Spinal cord (tissue), 10 donors: Measurements from ENCODE around the gene PAQR5. TPM values are rescaled to one million over a fixed set of nuclear protein-coding genes. Genes with fewer than 3 reads are reported as not detected.
"Not testable (repeated sequence)": the region's sequence is repeated elsewhere in the genome, so short reads cannot be mapped to it uniquely, and the experiment has no call there.

ENCODE experiments used
- DNase-seq, 6 donors: peaks; one replicate each; pipeline versions ENCODE4 v3.0.0 to v3.0.0-alpha.2; 2013 to 2015; ENCODE audit warnings: low spot score in 6 of 6, low read depth in 4 of 6
- H3K27ac ChIP-seq: one replicate; pipeline ENCODE4 v1.5.1; 2013; ENCODE audit warnings: low read depth, low read length, control low read depth
- H3K27me3 ChIP-seq: one replicate; pipeline ENCODE4 v1.6.1; 2013; ENCODE audit warnings: low read length; ENCODE audit not compliant: control insufficient read depth, insufficient read depth
- H3K36me3 ChIP-seq: one replicate; pipeline ENCODE4 v1.6.1; 2013; ENCODE audit warnings: low read length; ENCODE audit not compliant: control insufficient read depth, insufficient read depth
- H3K4me1 ChIP-seq: one replicate; pipeline ENCODE4 v1.6.1; 2013; ENCODE audit warnings: low read length; ENCODE audit not compliant: control insufficient read depth, insufficient read depth
- H3K4me3 ChIP-seq: one replicate; pipeline ENCODE4 v1.5.1; 2013; ENCODE audit warnings: low read depth, low read length, control low read depth
- H3K9me3 ChIP-seq: one replicate; pipeline ENCODE4 v1.6.1; 2013; ENCODE audit warnings: low read length; ENCODE audit not compliant: control insufficient read depth, insufficient read depth
- WGBS: methylation state at CpG from one replicate; pipeline ENCODE4 v1.1.5; 2013; ENCODE audit warnings: missing lambda C conversion rate; ENCODE audit not compliant: insufficient coverage; 5-methylcytosine and 5-hydroxymethylcytosine counted together
- polyA plus RNA-seq, 2 donors: library from polyadenylated mRNA; unstranded; fragments of 120-200 nt; gene quantifications; one replicate each; pipeline ENCODE4 v1.2.1, GENCODE V29; 2013; ENCODE audit not compliant: insufficient read length in 2 of 2
- total RNA-seq, 2 donors: library from RNA; depleted of rRNA in 1 of 2; stranded (reverse); fragments of 120-200 nt in 1 of 2; fragments of >200 nt in 1 of 2; gene quantifications; one replicate each; pipeline versions ENCODE4 v1.2.3 to v1.2.4, GENCODE V29; 2013 to 2014
- donor health status: healthy.

Gene PAQR5
- total and polyA plus RNA-seq, 4 donors: 2.9 to 9.3 (median 4.8) TPM

- no peak for DNase-seq
- Histone ChIP-seq H3K36me3 (no peaks in the 10 kb centered on the region), H3K4me3 (no peak overlapping the region), H3K4me1 (no peaks in the 10 kb centered on the region), H3K9me3 (no peaks in the 10 kb centered on the region), H3K27me3 (no peaks in the 10 kb centered on the region), H3K27ac (no peak overlapping the region)
- WGBS: 94% methylated on average over 4 of the region's 7 CpGs
These were observed 19.1 kb upstream of the PAQR5 start for GRCh38 chr15:69279636-69280035.

GRCh38 chr15:69280783-69281182 lies 17.9 kb upstream of the PAQR5 start:
- WGBS: 40% methylated on average over 1 of the region's 5 CpGs
- no peaks in the 10 kb centered on the region for H3K9me3 ChIP-seq

GRCh38 chr15:69282104-69282743 lies 16.5 kb upstream of the PAQR5 start:
- Histone ChIP-seq H3K27me3 (no peaks in the 10 kb centered on the region), H3K4me1 (no peaks in the 10 kb centered on the region), H3K4me3 (no peak overlapping the region), H3K9me3 (no peaks in the 10 kb centered on the region), H3K27ac (no peak overlapping the region), H3K36me3 (no peaks in the 10 kb centered on the region)
- WGBS: 100% methylated on average over 3 of the region's 9 CpGs
- no peak for DNase-seq

More at GRCh38 chr15:69280783-69281182, 17.9 kb upstream of the PAQR5 start:
- Histone ChIP-seq H3K27me3 (no peaks in the 10 kb centered on the region), H3K4me1 (no peaks in the 10 kb centered on the region), H3K27ac (no peak overlapping the region), H3K36me3 (no peaks in the 10 kb centered on the region), H3K4me3 (no peak overlapping the region)
- DNase-seq: no peak

- Histone ChIP-seq H3K9me3 (no peaks in the 10 kb centered on the region), H3K27me3 (no peaks in the 10 kb centered on the region), H3K27ac (no peak overlapping the region), H3K4me1 (peaks cover 2% of the 10 kb centered on the region), H3K36me3 (no peaks in the 10 kb centered on the region), H3K4me3 (no peak overlapping the region)
- WGBS: 96% methylated on average over 5 of the region's 12 CpGs
- no peak for DNase-seq
These were observed 12.9 kb upstream of the PAQR5 start for GRCh38 chr15:69285834-69286233.

GRCh38 chr15:69288011-69288410 lies 10.7 kb upstream of the PAQR5 start:
- WGBS: 95% methylated on average over 7 of the region's 7 CpGs
- Histone ChIP-seq H3K36me3 (no peaks in the 10 kb centered on the region), H3K9me3 (no peaks in the 10 kb centered on the region), H3K4me3 (no peak overlapping the region), H3K27ac (no peak overlapping the region), H3K4me1 (peaks cover 2% of the 10 kb centered on the region), H3K27me3 (no peaks in the 10 kb centered on the region)
- DNase-seq: no peak

GRCh38 chr15:69288531-69289341 lies 10.0 kb upstream of the PAQR5 start:
- 88% methylated on average over 11 of the region's 11 CpGs for WGBS
- no peak overlapping the region for H3K4me3 ChIP-seq
- DNase-seq: no peak
- no peak overlapping the region for H3K27ac ChIP-seq
- H3K4me1 ChIP-seq: peaks cover 2% of the 10 kb centered on the region
- H3K9me3 ChIP-seq: no peaks in the 10 kb centered on the region
- no peaks in the 10 kb centered on the region for H3K27me3 ChIP-seq
- H3K36me3 ChIP-seq: no peaks in the 10 kb centered on the region

- Histone ChIP-seq H3K9me3 (no peaks in the 10 kb centered on the region), H3K4me1 (peaks cover 2% of the 10 kb centered on the region), H3K4me3 (no peak overlapping the region), H3K36me3 (no peaks in the 10 kb centered on the region), H3K27ac (no peak overlapping the region), H3K27me3 (no peaks in the 10 kb centered on the region)
- 100% methylated on average over 1 of the region's 8 CpGs for WGBS
- DNase-seq: no peak
These were observed 9.2 kb upstream of the PAQR5 start for GRCh38 chr15:69289342-69290146.

- peak in 1 of 6 donors; percentile 39 for DNase-seq
- 85% methylated on average over 4 of the region's 7 CpGs for WGBS
- Histone ChIP-seq H3K36me3 (no peaks in the 10 kb centered on the region), H3K27me3 (no peaks in the 10 kb centered on the region), H3K27ac (peak overlapping the region; percentile 22), H3K4me1 (peaks cover 2% of the 10 kb centered on the region), H3K9me3 (no peaks in the 10 kb centered on the region), H3K4me3 (no peak overlapping the region)
These were observed 8.2 kb upstream of the PAQR5 start for GRCh38 chr15:69290346-69291164.

GRCh38 chr15:69291651-69292050 lies 7.1 kb upstream of the PAQR5 start:
- not testable (repeated sequence) for H3K4me3 ChIP-seq, H3K27ac ChIP-seq, H3K36me3 ChIP-seq, H3K27me3 ChIP-seq, DNase-seq, H3K4me1 ChIP-seq, H3K9me3 ChIP-seq
- 89% methylated on average over 7 of the region's 10 CpGs for WGBS
